ENCODE measurements around the gene TMCO4.

Gene TMCO4

GRCh38 chr1:19744335-19744743 lies 55.4 kb downstream of the TMCO4 start:
- no peak for DNase-seq

GRCh38 chr1:19743793-19744192 lies 55.9 kb downstream of the TMCO4 start:
- no peak for DNase-seq

- DNase-seq, result no peak
These were observed 56.5 kb downstream of the TMCO4 start for GRCh38 chr1:19743180-19743579.

- DNase-seq, result no peak
These were observed 60.1 kb downstream of the TMCO4 start for GRCh38 chr1:19739628-19740027.

GRCh38 chr1:19738669-19739068 lies 61.0 kb downstream of the TMCO4 start:
- no peak for DNase-seq

- no peak for DNase-seq
These were observed 61.6 kb downstream of the TMCO4 start for GRCh38 chr1:19738076-19738475.

GRCh38 chr1:19737104-19737825 lies 62.5 kb downstream of the TMCO4 start:
- peak; percentile 6 for DNase-seq

- no peak for DNase-seq
These were observed 64.1 kb downstream of the TMCO4 start for GRCh38 chr1:19735440-19736127.

GRCh38 chr1:19734472-19734999 lies 65.2 kb downstream of the TMCO4 start:
- peak; percentile 53 for DNase-seq

GRCh38 chr1:19734056-19734455 lies 65.7 kb downstream of the TMCO4 start:
- DNase-seq, result no peak

- no peak for DNase-seq
These were observed 66.1 kb downstream of the TMCO4 start for GRCh38 chr1:19733615-19734014.

- DNase-seq, result no peak
These were observed 68.3 kb downstream of the TMCO4 start for GRCh38 chr1:19731311-19731821.

- DNase-seq, result peak; percentile 12
These were observed 68.9 kb downstream of the TMCO4 start for GRCh38 chr1:19730793-19731192.

- no peak for DNase-seq
These were observed 69.5 kb downstream of the TMCO4 start for GRCh38 chr1:19730232-19730631.

- DNase-seq, result no peak
These were observed 71.1 kb downstream of the TMCO4 start for GRCh38 chr1:19728413-19729145.

GRCh38 chr1:19725606-19726005 lies 74.1 kb downstream of the TMCO4 start:
- no peak for DNase-seq

- no peak for DNase-seq
These were observed 75.8 kb downstream of the TMCO4 start for GRCh38 chr1:19723874-19724273.

GRCh38 chr1:19720973-19721372 lies 78.7 kb downstream of the TMCO4 start:
- no peak for DNase-seq

GRCh38 chr1:19720174-19720573 lies 79.5 kb downstream of the TMCO4 start:
- no peak for DNase-seq

GRCh38 chr1:19717467-19717866 lies 82.2 kb downstream of the TMCO4 start:
- DNase-seq, result no peak

GRCh38 chr1:19715334-19716203 lies 84.1 kb downstream of the TMCO4 start:
- DNase-seq, result peak; percentile 94

GRCh38 chr1:19712928-19713327 lies 86.8 kb downstream of the TMCO4 start:
- no peak for DNase-seq
